HTERT RPE-1 (cell line): ENCODE data around the gene FTH1.
"Not testable (repeated sequence)": the region's sequence is repeated elsewhere in the genome, so short reads cannot be mapped to it uniquely, and the experiment has no call there.

Experiments used
- in situ Hi-C: fragments of 300-500 bp; cut with MboI; formaldehyde crosslinking; loops from 4 replicates; pipeline ENCODE4 v1.14.3; 2020; ENCODE audit warnings: low sequenced_read_pairs

The FTH1 gene

DNA sequence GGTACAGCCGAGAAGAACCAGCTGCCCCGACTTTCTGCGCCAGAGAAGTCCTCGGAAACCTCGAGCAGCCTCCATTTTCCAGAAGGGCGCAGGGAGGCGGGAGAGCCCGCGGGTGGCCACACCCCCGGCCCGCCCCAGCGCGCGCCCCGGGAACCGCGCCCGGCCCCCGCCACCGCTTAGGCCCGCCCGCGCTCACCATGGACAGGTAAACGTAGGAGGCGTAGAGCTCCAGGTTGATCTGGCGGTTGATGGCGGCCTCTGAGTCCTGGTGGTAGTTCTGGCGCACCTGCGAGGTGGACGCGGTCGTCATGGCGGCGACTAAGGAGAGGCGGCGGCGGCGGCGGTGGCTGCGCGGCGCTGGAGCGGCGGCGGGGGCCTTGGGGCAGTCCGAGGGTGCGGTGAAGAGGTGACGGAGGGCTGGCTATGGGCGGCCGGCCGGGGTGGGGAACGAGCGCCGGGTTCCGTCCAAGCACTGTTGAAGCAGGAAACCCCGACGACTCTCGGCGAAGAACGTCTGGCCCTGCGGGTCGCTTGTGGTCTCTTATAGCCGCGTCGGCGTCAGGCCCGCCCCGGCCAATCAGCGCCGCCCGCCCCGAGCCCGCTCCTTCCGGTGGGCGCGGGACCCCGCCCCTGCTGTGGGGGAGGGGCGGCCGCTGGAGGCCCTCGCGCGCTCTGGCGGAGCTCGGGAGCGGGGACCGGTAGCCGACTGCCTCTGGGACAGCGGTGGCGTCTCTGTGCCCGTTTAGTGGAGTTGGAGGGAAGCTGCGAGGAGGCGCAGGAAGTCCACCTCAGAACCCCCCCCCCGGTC, at the start of gene FTH1:
Gene FTH1 (minus strand): TSS at position 519 of the 808 bp plus-strand sequence. CDS start 209 bp downstream, at position 310.
- in situ Hi-C loops = no loop called here

DNA sequence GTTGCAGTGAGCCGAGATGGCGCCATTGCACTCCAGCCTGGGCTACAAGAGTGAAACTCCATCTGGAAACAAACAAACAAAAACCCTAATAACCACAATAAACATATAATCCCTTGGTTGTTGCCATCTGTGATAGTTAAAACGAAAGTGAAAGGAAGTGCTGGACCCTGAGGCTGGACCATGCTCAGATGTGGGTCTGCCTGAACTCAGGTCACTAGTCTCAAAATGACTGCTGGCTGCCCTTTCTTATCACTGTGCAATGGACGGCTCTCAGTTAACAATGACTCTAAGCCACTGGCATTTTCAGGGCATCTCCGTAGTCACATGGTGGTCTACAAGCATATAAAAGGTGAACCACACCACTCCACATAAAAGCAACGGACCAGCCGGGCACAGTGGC, 48.2 kb upstream of the FTH1 start:
- in situ Hi-C loops = no loop called here

DNA sequence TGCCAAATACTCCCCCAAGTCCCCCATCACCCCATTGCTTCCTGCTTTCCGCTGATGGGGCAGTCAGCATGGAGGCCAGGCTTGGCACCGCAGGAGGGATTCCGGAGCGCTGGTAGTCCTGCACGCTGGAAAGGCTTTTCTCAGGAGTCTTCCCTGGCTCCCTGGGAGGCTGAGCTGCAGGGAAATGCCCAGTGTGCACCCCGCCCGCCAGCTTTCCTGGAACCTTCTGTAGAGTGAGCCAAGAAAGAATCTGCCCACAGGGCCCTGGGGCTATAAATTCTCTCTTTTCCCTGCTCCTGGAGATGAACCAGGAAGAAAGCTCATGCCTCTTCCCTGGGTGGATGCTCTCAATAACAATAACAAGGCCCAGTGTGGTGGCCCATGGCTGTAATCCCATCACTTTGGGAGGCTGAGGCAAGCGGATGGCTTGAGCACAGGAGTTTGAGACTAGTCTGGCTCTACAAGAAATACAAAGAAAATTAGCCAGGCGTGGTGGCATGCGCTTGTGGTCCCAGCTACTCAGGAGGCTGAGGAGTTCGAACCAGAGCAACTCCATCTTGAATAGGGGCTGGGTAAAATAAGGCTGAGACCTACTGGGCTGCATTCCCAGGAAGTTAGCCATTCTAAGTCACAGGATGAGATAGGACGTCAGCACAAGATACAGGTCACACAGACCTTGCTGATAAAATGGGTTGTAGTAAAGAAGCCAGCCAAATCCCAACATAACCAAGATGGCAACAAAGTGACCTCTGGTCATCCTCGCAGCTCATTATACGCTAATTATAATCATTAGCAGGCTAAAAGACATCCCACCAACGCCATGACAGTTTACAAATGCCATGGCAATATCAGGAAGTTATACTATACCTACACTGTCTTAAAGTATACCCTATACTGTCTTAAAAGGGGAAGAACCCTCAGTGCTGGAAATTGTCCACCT, 46.4 kb upstream of the FTH1 start:
- in situ Hi-C loops = no loop called here

DNA sequence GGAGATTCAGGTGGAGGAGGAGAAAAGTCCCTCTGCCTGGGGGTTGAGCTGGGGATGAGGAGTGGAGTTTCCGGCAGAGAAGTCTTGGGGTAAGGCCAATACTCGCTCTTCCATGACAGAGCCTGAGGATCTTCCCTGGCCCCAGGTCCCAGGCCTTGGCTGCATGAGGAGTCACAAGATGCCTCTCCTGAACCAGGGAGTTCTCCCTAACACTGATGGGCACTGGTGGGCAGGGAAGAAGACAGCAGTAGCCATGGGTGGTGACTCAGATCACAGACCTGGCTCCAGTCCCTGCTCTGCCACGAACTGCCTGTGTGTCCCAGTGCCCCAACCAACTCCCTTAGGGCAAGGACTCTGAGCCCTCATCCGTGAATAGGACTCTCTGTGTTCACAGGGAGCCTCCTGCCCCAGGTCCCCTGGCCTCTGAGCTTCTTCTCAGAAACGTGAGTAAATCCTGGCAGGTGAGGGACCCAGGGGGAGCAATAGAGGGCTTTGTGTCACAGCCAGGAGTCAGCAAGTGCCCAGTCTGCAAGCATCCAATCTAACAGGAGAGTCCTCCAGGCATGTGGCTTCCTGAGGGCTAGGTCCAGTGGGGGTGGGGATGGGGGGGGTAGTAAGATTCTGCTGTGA, 45.5 kb upstream of the FTH1 start:
- in situ Hi-C loops = no loop called here

DNA sequence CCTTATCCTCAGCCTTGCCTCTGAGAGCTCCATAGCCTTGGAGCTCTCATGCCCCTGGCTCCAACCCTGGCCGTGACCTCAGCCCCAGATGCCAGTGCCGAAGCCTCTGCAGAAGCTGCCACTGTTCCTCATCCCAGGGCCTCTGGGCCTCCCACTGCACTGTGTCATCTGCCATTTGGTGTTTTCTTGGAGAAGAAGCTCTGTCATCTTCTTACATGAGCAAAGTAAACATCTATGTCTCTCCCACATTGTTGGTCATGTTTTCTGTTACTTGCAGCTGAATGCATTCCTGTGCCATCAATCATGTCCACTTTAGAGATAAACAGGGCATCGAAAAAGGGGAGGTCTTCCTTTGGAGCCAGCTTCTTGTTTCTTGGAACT, 45.0 kb upstream of the FTH1 start:
- in situ Hi-C loops = no loop called here

DNA sequence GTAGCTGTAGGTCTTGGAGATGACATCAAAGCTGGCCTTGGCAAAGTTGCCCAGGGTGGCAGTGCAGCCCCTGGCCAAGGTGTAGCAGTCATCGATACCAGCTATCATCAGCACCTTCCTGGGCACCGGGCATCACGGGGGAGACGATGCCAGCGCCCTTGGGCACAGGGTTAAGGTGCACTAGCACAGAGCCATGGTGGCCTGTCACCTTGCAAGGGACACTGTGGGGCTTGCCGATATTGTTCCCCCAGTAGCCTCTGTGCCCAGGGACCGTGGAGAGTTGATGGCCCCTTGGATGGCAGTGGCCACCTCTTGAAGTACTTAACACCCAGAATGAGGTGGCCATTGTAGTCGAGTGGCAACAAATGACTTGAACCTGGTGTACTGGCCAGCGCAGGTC, 44.4 kb upstream of the FTH1 start:
- in situ Hi-C loops = no loop called here

DNA sequence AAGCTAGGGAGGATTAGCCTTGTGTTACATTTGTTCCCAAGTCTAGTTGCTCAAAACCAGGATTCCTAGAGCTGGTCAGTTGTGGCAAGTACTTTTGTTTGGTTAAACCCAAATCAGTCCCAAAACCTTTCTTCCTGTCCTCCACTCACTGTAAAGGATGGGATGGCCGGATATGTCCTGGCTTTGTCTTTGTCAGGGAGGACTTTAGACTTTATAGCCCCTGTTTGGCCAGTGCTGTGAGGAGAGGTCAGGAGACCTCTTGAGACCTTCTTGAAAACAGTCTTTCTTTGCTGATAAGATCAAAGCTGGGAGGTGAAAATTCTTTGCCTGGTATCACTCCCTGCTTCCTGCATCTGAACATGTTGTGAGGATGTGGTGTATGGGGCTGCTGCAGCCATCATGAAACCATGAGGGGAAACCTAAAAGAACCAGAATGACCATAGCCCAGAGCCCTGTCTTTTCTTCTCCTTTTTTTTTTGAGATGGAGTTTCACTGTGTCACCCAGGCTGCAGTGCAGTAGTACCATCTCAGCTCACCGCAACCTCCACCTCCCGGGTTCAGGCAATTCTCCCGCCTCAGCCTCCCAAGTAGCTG, 43.6 kb upstream of the FTH1 start:
- in situ Hi-C loops = no loop called here

DNA sequence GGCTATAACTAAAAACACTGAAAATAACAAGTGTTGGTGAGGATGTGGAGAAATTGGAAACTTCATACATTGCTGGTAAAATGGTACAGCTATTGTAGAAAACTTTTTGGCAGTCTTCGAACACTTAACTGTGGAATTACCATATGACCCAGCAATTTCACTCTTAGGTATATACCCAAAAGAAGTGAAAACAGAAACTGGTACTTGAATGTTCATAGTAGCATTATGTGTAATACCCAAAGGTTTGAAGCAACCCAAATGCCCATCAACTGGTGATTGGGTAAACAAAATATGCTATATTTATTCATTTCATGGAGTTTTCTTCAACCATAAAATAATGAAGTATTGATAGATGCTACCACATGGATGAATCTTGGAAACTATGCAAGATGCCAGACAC, 40.8 kb upstream of the FTH1 start:
- in situ Hi-C loops = no loop called here

DNA sequence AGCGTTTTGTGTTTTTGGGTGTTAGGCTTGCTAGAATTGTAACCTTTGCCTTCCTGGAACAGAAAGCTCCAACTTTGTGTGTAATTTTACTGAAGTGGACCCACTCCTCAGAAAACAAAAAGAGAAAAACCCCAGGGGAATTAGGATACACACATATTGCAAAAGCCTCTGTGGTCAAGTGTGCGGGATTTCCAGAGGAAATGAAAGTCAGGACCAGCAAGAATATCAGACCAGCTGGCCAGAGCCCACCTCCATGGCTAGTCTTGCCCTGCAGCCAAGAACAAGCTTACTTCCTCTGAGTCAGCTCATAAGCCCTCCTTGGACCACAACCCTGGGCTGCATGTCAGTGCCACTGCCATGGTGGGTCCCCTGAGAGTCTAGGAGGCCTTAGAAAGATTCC, 37.0 kb upstream of the FTH1 start:
- in situ Hi-C loops = no loop called here

DNA sequence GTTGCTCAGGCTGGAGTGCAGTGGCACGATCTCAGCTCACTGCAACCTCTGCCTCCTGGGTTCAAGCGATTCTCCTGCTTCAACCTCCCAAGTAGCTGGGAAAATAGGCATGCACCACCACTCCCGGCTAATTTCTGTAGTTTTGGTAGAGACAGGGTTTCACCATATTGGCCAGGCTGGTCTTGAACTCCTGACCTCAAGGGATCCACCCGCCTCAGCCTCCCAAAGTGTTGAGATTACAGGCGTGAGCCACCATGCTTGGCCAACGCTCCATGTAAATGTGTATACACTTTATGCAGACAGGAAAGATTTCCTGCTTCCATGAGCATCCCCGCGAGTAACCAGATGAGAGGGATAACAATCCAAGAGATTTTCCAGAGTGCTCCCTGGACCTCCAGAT, 34.8 kb upstream of the FTH1 start:
- in situ Hi-C loops = not testable (repeated sequence)

DNA sequence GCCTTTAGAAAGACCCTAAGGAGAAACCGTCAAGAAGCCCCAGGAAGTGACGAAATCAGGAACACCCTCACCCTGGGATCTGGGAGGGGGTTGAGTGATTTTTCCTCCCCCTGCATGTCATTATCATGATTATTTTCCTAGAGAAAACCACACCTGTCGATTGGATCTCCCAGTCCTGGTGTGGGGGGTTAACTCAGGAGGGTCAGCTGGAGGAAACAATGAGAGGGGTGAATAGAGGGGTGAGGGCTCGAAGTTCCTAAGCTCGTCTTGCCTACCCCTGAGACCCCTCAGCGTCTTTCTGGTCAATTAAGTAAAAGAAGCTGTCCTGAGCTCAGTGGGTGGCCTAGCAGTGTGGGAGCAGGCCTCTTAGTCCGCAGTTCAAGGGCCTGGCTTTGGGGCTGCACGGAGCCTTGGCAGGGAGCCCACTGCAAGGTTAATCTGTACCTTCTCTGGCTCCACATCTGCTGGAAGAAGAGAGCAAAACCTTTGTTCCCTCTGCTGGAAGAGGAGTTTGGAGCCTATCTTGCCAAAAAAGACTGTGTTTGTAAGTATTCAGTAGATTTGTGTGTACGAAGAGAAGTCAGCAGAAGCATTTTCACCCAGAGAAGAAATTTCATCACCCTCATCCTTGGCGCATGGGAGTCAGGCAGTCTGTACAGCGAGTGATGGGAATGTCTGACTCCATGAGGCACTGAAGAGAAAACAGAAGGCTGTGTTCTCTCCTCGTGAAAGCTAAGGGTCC, 34.2 kb upstream of the FTH1 start:
- in situ Hi-C loops = no loop called here

DNA sequence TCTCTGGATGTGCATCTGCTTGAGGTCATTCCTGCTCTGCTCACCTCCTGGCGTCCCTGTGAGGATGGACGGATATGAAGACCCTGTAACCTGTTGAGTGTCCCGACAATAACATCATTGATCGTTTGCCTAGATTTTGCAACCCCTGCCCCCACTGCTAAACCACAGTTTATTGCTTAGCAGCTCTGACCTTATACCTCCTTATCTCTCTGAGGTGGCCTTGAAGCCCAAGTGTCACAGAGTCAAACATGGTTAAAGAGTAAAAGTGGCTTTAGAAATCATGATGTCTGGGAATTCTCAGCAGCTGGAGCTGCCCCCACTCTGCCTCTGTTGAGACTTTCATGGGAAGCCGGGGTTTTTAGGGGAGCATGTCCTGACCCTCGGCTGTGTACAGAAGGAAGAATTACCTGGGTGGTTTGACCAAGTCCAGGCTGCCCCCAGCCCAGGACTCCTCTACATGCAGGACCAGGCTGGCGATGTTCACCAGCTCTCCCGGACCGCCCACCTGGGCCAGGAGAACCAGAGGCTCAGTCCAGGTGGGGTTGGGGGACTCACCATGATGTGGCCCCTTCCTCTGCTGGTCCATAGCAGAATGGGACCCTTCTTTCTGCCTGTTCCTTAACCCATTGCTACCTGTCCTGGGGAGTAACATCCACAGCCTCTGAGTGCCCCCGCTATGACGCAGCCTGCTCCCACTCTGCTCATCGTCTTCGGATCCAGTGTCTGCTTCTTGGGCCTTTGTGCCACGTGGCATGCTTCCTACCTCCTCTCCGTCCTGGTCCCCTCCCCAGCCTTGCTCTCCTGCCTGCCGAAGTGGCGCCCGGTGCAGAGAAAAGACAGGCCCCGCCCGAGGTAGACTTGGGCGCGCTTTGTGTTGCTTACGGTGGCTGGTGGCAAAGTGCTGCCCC, 33.4 kb upstream of the FTH1 start:
- in situ Hi-C loops = no loop called here

DNA sequence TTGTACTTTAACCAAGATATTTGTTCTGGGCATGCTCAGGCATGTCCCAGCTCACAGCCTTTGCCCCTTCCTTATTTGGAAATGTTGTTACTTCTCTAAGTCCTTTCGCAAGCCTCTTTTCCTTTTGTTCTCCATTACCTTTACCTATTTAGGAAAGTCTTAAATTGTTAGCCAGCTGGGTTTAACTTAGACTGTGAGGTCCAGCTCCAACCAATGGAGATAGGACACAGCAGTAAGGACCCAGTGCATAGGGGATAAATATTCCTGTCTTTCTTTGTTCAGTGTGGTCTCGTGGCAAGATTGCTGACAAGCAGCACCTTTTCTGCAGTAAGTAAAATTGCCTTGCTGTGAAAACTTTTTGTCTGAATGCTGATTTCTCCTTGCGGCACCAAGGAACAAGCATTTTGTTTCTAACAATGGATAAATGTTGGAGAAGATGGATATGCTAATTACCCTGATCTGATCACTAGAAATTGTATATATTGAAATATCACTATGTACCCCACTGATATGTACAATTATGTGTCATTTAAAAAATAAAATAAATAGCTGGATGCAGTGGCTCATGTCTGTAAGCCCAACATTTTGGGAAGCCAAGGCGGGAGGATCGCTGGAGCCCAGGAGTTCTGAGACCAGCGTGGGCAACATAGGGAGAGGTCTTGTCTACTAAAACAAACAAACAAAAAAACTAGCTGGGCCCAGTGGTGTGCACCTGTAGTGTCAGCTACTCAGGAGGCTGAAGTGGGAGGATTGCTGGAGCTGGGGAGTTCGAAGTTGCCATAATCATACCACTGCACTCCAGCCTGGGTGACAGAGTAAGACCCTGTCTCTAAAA, 31.9 kb upstream of the FTH1 start:
- in situ Hi-C loops = no loop called here

DNA sequence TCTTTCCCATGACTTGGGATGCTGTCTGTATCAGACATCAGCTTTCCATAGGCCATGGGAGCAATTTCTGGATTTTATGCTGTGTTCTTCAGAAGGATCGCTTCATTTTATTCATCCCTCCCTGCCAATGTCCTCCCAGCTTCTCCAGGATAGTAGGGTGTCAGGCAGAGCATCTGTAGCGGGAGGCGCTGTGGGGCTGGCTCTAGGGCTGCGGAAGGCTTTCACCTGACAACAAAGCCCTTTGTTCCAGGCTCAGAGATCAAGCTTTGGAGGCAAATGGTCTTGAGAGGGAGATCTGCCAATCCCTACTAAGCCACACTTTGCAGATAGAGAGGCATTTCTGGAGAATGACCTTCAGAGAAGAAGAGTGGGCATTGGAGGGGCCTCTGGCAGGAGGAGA, 29.5 kb upstream of the FTH1 start:
- in situ Hi-C loops = no loop called here

DNA sequence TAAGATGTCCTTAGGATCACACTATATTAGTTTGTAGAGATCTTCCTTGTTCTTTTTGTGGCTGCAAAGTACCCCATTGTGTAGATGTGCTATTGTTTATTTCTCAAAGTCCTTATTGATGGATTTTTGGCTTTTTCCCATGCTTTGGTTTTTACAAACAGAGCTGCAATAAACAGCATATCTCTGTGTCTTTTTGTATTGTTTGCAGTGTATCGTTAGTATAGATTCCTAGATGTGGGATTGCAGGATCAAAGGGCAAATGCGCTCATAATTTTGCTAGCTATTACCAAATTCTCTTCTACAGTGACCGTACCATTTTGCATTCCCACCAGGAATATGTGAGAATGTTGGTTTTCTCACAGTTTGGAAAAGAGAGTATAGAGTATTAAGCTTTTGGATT, 27.5 kb upstream of the FTH1 start:
- in situ Hi-C loops = no loop called here

DNA sequence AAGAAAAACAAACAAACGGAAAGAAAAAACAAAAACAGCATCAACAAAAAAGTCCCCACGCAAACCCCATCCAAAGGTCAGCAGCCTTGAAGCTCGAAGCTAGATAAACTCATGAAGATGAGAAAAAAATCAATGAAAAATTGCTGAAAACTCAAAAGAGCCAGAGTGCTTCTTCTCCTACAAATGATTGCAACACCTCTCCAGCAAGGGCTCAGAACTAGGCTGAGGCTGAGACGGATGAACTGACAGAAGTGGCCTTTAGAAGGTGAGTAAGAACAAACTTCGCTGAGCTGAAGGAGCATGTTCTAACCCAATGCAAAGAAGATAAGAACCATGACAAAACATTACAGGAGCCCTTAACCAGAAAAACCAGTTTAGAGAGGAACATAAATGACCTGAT, 18.4 kb upstream of the FTH1 start:
- in situ Hi-C loops = no loop called here

DNA sequence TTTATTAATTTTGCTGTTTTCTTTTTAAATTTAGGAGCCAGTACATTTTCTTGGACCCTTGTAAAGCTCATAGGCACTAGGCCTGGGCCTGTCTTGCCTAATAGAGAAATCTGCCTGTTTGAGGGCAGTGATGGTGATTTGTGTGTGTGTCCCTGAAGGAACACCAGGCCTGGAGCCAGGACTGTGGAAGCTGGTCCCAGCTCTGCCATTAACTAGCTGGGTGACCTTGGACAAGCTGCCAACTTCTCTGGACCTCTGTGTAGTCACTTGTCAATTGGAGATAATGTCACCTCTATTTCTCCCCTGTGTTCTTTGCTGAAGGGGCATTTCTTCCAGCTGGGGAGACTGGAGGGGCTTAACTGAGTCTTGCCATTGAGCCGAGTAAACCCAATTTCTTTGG, 16.0 kb upstream of the FTH1 start:
- in situ Hi-C loops = no loop called here

DNA sequence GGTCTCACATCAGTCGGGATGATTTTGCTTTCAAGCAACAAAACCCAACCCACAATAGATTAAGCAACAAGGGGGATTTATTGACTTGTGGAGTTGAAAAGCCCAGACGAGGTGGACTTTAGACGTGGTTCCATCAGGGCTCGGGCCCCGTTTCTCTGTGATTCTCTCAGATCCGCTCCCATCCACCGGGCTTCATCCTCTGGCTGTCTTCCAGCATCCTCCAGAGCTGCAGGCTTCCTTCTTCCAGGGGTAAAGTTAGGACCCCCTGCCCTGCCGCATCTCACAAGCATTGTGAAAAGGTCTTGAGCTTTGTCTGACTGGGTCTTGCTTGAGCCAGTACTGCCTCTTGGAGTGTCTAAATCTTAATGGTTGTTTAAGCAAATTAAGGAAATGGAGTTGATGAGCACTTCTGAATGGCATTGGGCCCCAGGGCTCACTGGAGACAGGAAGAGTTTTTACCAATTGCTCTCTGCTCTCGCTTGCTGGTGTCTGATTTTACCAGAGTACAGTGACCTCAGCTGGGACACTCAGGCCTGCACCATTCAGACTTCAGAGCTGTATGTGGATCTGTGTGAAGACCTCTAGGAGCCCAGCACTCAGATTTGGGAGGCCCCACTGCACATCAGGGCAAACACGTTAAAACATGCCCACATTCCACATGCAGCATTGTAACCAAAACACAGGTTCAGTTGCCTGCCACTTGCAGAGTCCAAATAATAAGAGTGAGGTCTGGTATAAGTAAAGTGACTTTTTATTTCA, 13.5 kb upstream of the FTH1 start:
- in situ Hi-C loops = no loop called here
